Panc1 (cell line): Measurements from ENCODE around the gene RAB3D.

Source experiments
- POLR2AphosphoS5 ChIP-seq: IDR thresholded peaks from 2 replicates; pipeline ENCODE4 v1.6.1; 2012; ENCODE audit warnings: mild to moderate bottlenecking, low read depth, low read length, moderate library complexity
- SIN3A ChIP-seq: IDR thresholded peaks from 2 replicates; pipeline ENCODE4 v1.6.1; 2012; ENCODE audit warnings: low read depth, mild to moderate bottlenecking, low read length, moderate library complexity, borderline replicate concordance; ENCODE audit not compliant: insufficient read depth
- TCF7L2 ChIP-seq: IDR thresholded peaks from 2 replicates; pipeline ENCODE4 v1.6.1; 2011; ENCODE audit warnings: mild to moderate bottlenecking, low read depth, low read length, inconsistent platforms
- TF ChIP-seq, protein P1 (sequence below): fragments of 450-650 bp; IDR thresholded peaks from 2 replicates; pipeline ENCODE4 v1.5.1; 2017; ENCODE audit warnings: mild to moderate bottlenecking
- TF ChIP-seq, protein P2 (sequence below), 2 experiments: IDR thresholded peaks; 2 replicates each; pipeline ENCODE4 v1.6.1; 2011 to 2012; ENCODE audit warnings: low read depth in 2 of 2, control low read depth in 1 of 2, low read length in 1 of 2, mild to moderate bottlenecking in 1 of 2, moderate library complexity in 1 of 2; ENCODE audit not compliant: insufficient read depth in 1 of 2

DNA sequence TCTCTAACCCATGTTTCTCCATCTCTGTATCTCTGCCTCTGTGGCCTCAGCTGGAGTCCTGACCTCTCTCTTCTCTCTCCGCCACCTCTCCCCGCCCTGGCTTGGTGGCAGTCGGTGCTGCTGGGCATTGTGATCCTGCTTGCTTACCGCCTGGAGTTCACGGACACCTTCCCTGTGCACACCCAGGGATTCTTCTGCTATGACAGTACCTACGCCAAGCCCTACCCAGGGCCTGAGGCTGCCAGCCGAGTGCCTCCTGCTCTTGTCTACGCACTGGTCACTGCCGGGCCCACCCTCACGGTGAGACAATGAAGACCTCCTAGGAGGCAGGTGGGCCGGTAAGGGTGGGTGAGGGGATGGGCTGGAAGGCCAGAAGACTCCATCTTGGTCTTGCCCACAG, 20.0 kb upstream of the RAB3D start:
- TF ChIP-seq, protein P1, sequence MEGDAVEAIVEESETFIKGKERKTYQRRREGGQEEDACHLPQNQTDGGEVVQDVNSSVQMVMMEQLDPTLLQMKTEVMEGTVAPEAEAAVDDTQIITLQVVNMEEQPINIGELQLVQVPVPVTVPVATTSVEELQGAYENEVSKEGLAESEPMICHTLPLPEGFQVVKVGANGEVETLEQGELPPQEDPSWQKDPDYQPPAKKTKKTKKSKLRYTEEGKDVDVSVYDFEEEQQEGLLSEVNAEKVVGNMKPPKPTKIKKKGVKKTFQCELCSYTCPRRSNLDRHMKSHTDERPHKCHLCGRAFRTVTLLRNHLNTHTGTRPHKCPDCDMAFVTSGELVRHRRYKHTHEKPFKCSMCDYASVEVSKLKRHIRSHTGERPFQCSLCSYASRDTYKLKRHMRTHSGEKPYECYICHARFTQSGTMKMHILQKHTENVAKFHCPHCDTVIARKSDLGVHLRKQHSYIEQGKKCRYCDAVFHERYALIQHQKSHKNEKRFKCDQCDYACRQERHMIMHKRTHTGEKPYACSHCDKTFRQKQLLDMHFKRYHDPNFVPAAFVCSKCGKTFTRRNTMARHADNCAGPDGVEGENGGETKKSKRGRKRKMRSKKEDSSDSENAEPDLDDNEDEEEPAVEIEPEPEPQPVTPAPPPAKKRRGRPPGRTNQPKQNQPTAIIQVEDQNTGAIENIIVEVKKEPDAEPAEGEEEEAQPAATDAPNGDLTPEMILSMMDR: no peak
- TF ChIP-seq TCF7L2: no peak
- TF ChIP-seq POLR2AphosphoS5: no peak
- TF ChIP-seq, protein P2, sequence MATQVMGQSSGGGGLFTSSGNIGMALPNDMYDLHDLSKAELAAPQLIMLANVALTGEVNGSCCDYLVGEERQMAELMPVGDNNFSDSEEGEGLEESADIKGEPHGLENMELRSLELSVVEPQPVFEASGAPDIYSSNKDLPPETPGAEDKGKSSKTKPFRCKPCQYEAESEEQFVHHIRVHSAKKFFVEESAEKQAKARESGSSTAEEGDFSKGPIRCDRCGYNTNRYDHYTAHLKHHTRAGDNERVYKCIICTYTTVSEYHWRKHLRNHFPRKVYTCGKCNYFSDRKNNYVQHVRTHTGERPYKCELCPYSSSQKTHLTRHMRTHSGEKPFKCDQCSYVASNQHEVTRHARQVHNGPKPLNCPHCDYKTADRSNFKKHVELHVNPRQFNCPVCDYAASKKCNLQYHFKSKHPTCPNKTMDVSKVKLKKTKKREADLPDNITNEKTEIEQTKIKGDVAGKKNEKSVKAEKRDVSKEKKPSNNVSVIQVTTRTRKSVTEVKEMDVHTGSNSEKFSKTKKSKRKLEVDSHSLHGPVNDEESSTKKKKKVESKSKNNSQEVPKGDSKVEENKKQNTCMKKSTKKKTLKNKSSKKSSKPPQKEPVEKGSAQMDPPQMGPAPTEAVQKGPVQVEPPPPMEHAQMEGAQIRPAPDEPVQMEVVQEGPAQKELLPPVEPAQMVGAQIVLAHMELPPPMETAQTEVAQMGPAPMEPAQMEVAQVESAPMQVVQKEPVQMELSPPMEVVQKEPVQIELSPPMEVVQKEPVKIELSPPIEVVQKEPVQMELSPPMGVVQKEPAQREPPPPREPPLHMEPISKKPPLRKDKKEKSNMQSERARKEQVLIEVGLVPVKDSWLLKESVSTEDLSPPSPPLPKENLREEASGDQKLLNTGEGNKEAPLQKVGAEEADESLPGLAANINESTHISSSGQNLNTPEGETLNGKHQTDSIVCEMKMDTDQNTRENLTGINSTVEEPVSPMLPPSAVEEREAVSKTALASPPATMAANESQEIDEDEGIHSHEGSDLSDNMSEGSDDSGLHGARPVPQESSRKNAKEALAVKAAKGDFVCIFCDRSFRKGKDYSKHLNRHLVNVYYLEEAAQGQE (IDR thresholded peaks at IDR 0.05; ENCODE audit: insufficient read depth in 1 of 2, low read depth in 2 of 2, low read length in 1 of 2): no peak
- no peak for TF ChIP-seq SIN3A
